ENCODE data around the gene IQCH.

IQCH gene

GRCh38 chr15:67254238-67255175, at the start of gene IQCH, which contains the start of gene AAGAB:
IQCH (plus strand) TSS chr15:67254786; CDS start chr15:67254897, 111 bp downstream.
AAGAB (minus strand) TSS chr15:67254661; CDS start chr15:67254631, 30 bp downstream.
- H3K27ac ChIP-seq (ENCODE audit: low read depth, low read length): peak within 1 kb of the TSS; percentile 55
- no peaks in the 10 kb centered on the region for H3K27me3 ChIP-seq (ENCODE audit: control insufficient read depth in 1 of 2, insufficient read depth in 2 of 2, low read length in 2 of 2)
- H3K36me3 ChIP-seq (ENCODE audit: insufficient read depth, low read length): no peaks in the 10 kb centered on the region
- H3K4me1 ChIP-seq (ENCODE audit: insufficient read depth, low read length): peaks cover 22% of the 10 kb centered on the region
- H3K9me3 ChIP-seq (ENCODE audit: low read length): no peaks in the 10 kb centered on the region
- H3K4me3 ChIP-seq (ENCODE audit: low read depth in 1 of 2, low read length in 2 of 2): peak within 1 kb of the TSS; percentile 43 to 92
- peak within 1 kb of the TSS; percentile 91 for H3K9ac ChIP-seq (ENCODE audit: low read length)

GRCh38 chr15:67207555-67208207, 46.9 kb upstream of the IQCH start:
- Histone ChIP-seq H3K4me1 (ENCODE audit: insufficient read depth, low read length) (no peaks in the 10 kb centered on the region), H3K36me3 (ENCODE audit: insufficient read depth, low read length) (peaks cover 4% of the 10 kb centered on the region)

GRCh38 chr15:67208396-67208795, 46.2 kb upstream of the IQCH start:
- H3K9me3 ChIP-seq (ENCODE audit: low read length): no peaks in the 10 kb centered on the region
- H3K36me3 ChIP-seq (ENCODE audit: insufficient read depth, low read length): no peaks in the 10 kb centered on the region
- no peak overlapping the region for H3K9ac ChIP-seq (ENCODE audit: low read length)
- H3K4me1 ChIP-seq (ENCODE audit: insufficient read depth, low read length): no peaks in the 10 kb centered on the region
- H3K4me3 ChIP-seq (ENCODE audit: low read depth in 1 of 2, low read length in 2 of 2): no peak overlapping the region
- no peak overlapping the region for H3K27ac ChIP-seq (ENCODE audit: low read depth, low read length)
- no peaks in the 10 kb centered on the region for H3K27me3 ChIP-seq (ENCODE audit: control insufficient read depth in 1 of 2, insufficient read depth in 2 of 2, low read length in 2 of 2)

More at GRCh38 chr15:67207555-67208207, 46.9 kb upstream of the IQCH start:
- no peaks in the 10 kb centered on the region for H3K9me3 ChIP-seq (ENCODE audit: low read length)
- H3K27ac ChIP-seq (ENCODE audit: low read depth, low read length): no peak overlapping the region
- no peak overlapping the region for H3K4me3 ChIP-seq (ENCODE audit: low read depth in 1 of 2, low read length in 2 of 2)
- no peaks in the 10 kb centered on the region for H3K27me3 ChIP-seq (ENCODE audit: control insufficient read depth in 1 of 2, insufficient read depth in 2 of 2, low read length in 2 of 2)
- H3K9ac ChIP-seq (ENCODE audit: low read length): no peak overlapping the region

- Histone ChIP-seq H3K9me3 (ENCODE audit: low read length) (no peaks in the 10 kb centered on the region), H3K27ac (ENCODE audit: low read depth, low read length) (no peak overlapping the region), H3K36me3 (ENCODE audit: insufficient read depth, low read length) (no peaks in the 10 kb centered on the region), H3K27me3 (ENCODE audit: control insufficient read depth in 1 of 2, insufficient read depth in 2 of 2, low read length in 2 of 2) (no peaks in the 10 kb centered on the region), H3K4me3 (ENCODE audit: low read depth in 1 of 2, low read length in 2 of 2) (no peak overlapping the region), H3K9ac (ENCODE audit: low read length) (no peak overlapping the region), H3K4me1 (ENCODE audit: insufficient read depth, low read length) (no peaks in the 10 kb centered on the region)
Measured at GRCh38 chr15:67210555-67211168, 43.9 kb upstream of the IQCH start.

GRCh38 chr15:67212684-67213367, 41.8 kb upstream of the IQCH start:
- Histone ChIP-seq H3K9me3 (ENCODE audit: low read length) (no peaks in the 10 kb centered on the region), H3K27me3 (ENCODE audit: control insufficient read depth in 1 of 2, insufficient read depth in 2 of 2, low read length in 2 of 2) (no peaks in the 10 kb centered on the region), H3K36me3 (ENCODE audit: insufficient read depth, low read length) (no peaks in the 10 kb centered on the region), H3K27ac (ENCODE audit: low read depth, low read length) (no peak overlapping the region), H3K9ac (ENCODE audit: low read length) (no peak overlapping the region), H3K4me3 (ENCODE audit: low read depth in 1 of 2, low read length in 2 of 2) (no peak overlapping the region), H3K4me1 (ENCODE audit: insufficient read depth, low read length) (no peaks in the 10 kb centered on the region)

- no peak overlapping the region for H3K27ac ChIP-seq (ENCODE audit: low read depth, low read length)
- H3K36me3 ChIP-seq (ENCODE audit: insufficient read depth, low read length): no peaks in the 10 kb centered on the region
- no peak overlapping the region for H3K9ac ChIP-seq (ENCODE audit: low read length)
- H3K9me3 ChIP-seq (ENCODE audit: low read length): no peaks in the 10 kb centered on the region
- no peaks in the 10 kb centered on the region for H3K4me1 ChIP-seq (ENCODE audit: insufficient read depth, low read length)
- no peaks in the 10 kb centered on the region for H3K27me3 ChIP-seq (ENCODE audit: control insufficient read depth in 1 of 2, insufficient read depth in 2 of 2, low read length in 2 of 2)
- no peak overlapping the region for H3K4me3 ChIP-seq (ENCODE audit: low read depth in 1 of 2, low read length in 2 of 2)
Measured at GRCh38 chr15:67215102-67215501, 39.5 kb upstream of the IQCH start.

- Histone ChIP-seq H3K36me3 (ENCODE audit: insufficient read depth, low read length) (no peaks in the 10 kb centered on the region), H3K9me3 (ENCODE audit: low read length) (no peaks in the 10 kb centered on the region), H3K4me3 (ENCODE audit: low read depth in 1 of 2, low read length in 2 of 2) (no peak overlapping the region), H3K27ac (ENCODE audit: low read depth, low read length) (no peak overlapping the region), H3K9ac (ENCODE audit: low read length) (no peak overlapping the region), H3K4me1 (ENCODE audit: insufficient read depth, low read length) (no peaks in the 10 kb centered on the region), H3K27me3 (ENCODE audit: control insufficient read depth in 1 of 2, insufficient read depth in 2 of 2, low read length in 2 of 2) (no peaks in the 10 kb centered on the region)
Measured at GRCh38 chr15:67216859-67217258, 37.7 kb upstream of the IQCH start.

- H3K27ac ChIP-seq (ENCODE audit: low read depth, low read length): no peak overlapping the region
- no peak overlapping the region for H3K4me3 ChIP-seq (ENCODE audit: low read depth in 1 of 2, low read length in 2 of 2)
- no peaks in the 10 kb centered on the region for H3K4me1 ChIP-seq (ENCODE audit: insufficient read depth, low read length)
- H3K9me3 ChIP-seq (ENCODE audit: low read length): no peaks in the 10 kb centered on the region
- H3K27me3 ChIP-seq (ENCODE audit: control insufficient read depth in 1 of 2, insufficient read depth in 2 of 2, low read length in 2 of 2): no peaks in the 10 kb centered on the region
- H3K9ac ChIP-seq (ENCODE audit: low read length): no peak overlapping the region
- no peaks in the 10 kb centered on the region for H3K36me3 ChIP-seq (ENCODE audit: insufficient read depth, low read length)
Measured at GRCh38 chr15:67218428-67218827, 36.2 kb upstream of the IQCH start.

GRCh38 chr15:67219288-67219687, 35.3 kb upstream of the IQCH start:
- H3K4me3 ChIP-seq (ENCODE audit: low read depth in 1 of 2, low read length in 2 of 2): no peak overlapping the region
- H3K36me3 ChIP-seq (ENCODE audit: insufficient read depth, low read length): no peaks in the 10 kb centered on the region
- no peaks in the 10 kb centered on the region for H3K9me3 ChIP-seq (ENCODE audit: low read length)
- no peak overlapping the region for H3K27ac ChIP-seq (ENCODE audit: low read depth, low read length)
- H3K9ac ChIP-seq (ENCODE audit: low read length): no peak overlapping the region
- H3K4me1 ChIP-seq (ENCODE audit: insufficient read depth, low read length): no peaks in the 10 kb centered on the region
- no peaks in the 10 kb centered on the region for H3K27me3 ChIP-seq (ENCODE audit: control insufficient read depth in 1 of 2, insufficient read depth in 2 of 2, low read length in 2 of 2)

- Histone ChIP-seq H3K9ac (ENCODE audit: low read length) (no peak overlapping the region), H3K36me3 (ENCODE audit: insufficient read depth, low read length) (peaks cover 6% of the 10 kb centered on the region), H3K9me3 (ENCODE audit: low read length) (no peaks in the 10 kb centered on the region), H3K4me1 (ENCODE audit: insufficient read depth, low read length) (no peaks in the 10 kb centered on the region), H3K27me3 (ENCODE audit: control insufficient read depth in 1 of 2, insufficient read depth in 2 of 2, low read length in 2 of 2) (no peaks in the 10 kb centered on the region), H3K4me3 (ENCODE audit: low read depth in 1 of 2, low read length in 2 of 2) (no peak overlapping the region), H3K27ac (ENCODE audit: low read depth, low read length) (no peak overlapping the region)
Measured at GRCh38 chr15:67224889-67225288, 29.7 kb upstream of the IQCH start.

- H3K4me1 ChIP-seq (ENCODE audit: insufficient read depth, low read length): no peaks in the 10 kb centered on the region
- H3K27me3 ChIP-seq (ENCODE audit: control insufficient read depth in 1 of 2, insufficient read depth in 2 of 2, low read length in 2 of 2): no peaks in the 10 kb centered on the region
- H3K9me3 ChIP-seq (ENCODE audit: low read length): no peaks in the 10 kb centered on the region
- H3K4me3 ChIP-seq (ENCODE audit: low read depth in 1 of 2, low read length in 2 of 2): no peak overlapping the region
- H3K27ac ChIP-seq (ENCODE audit: low read depth, low read length): no peak overlapping the region
- H3K36me3 ChIP-seq (ENCODE audit: insufficient read depth, low read length): peaks cover 10% of the 10 kb centered on the region
- no peak overlapping the region for H3K9ac ChIP-seq (ENCODE audit: low read length)
Measured at GRCh38 chr15:67225336-67225735, 29.2 kb upstream of the IQCH start.

All from muscle layer of colon (tissue), 2 donors.